Mucosa of stomach (tissue), 1 donor: ENCODE measurements around the gene PDXK.

ENCODE experiments used
- H3K27me3 ChIP-seq: one replicate; pipeline ENCODE4 v1.7.0; 2013; ENCODE audit warnings: mild to moderate bottlenecking, low read length; ENCODE audit not compliant: control insufficient read depth, insufficient read depth
- H3K36me3 ChIP-seq: one replicate; pipeline ENCODE4 v1.7.0; 2013; ENCODE audit warnings: low read length; ENCODE audit not compliant: control insufficient read depth, insufficient read depth
- H3K4me1 ChIP-seq: one replicate; pipeline ENCODE4 v1.7.0; 2013; ENCODE audit warnings: mild to moderate bottlenecking, low read length; ENCODE audit not compliant: control insufficient read depth, insufficient read depth
- H3K4me3 ChIP-seq: one replicate; pipeline ENCODE4 v1.7.0; 2013; ENCODE audit warnings: low read length
- H3K9ac ChIP-seq: one replicate; pipeline ENCODE4 v1.7.0; 2013; ENCODE audit warnings: mild to moderate bottlenecking, low read length, moderate library complexity
- H3K9me3 ChIP-seq: one replicate; pipeline ENCODE4 v1.7.0; 2013; ENCODE audit warnings: mild to moderate bottlenecking, low read length, moderate library complexity; ENCODE audit not compliant: control insufficient read depth
- donor health status: Pancreatic carcinoma.

Gene PDXK

DNA sequence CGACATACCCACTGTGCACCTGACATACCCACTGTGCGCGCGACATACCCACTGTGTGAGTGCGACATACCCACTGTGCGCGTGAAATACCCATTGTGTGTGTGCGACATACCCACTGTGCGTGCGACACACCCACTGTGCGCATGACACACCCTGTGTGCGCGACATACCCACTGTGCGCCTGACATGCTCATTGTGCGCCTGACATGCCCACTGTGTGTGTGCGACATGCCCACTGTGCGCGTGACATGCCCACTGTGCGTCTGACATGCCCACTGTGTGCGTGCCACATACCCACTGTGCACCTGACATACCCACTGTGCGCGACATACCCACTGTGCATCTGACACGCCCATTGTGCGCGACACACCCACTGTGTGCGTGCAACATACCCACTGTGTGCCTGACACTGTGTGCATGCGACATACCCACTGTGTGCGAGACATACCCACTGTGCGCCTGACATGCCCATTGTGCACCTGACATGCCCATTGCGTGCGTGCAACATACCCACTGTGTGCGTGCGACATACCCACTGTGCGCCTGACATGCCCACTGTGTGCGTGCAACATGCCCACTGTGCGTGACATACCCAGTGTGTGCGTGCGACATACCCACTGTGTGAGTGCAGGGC lies 68.0 kb downstream of the PDXK start:
- Histone ChIP-seq H3K9ac (no peak overlapping the region), H3K9me3 (no peaks in the 10 kb centered on the region), H3K36me3 (no peaks in the 10 kb centered on the region), H3K27me3 (no peaks in the 10 kb centered on the region), H3K4me1 (peaks cover 11% of the 10 kb centered on the region), H3K4me3 (no peak overlapping the region)

- peak within 1 kb of the TSS; percentile 69 for H3K9ac ChIP-seq
- H3K36me3 ChIP-seq = peaks cover 17% of the 10 kb centered on the region
- peaks cover 11% of the 10 kb centered on the region for H3K4me1 ChIP-seq
- H3K27me3 ChIP-seq = no peaks in the 10 kb centered on the region
- H3K4me3 ChIP-seq = peak within 1 kb of the TSS; percentile 36
- H3K9me3 ChIP-seq = no peaks in the 10 kb centered on the region
Measured at GRCh38 chr21:43789276-43790009, 70.5 kb downstream of the PDXK start, which contains the start of gene RRP1. RRP1 (plus strand) TSS chr21:43789577; CDS start chr21:43789630, 53 bp downstream.

- peaks cover 17% of the 10 kb centered on the region for H3K36me3 ChIP-seq
- H3K9me3 ChIP-seq = no peaks in the 10 kb centered on the region
- H3K27me3 ChIP-seq = no peaks in the 10 kb centered on the region
- peak overlapping the region; percentile 27 for H3K4me3 ChIP-seq
- H3K9ac ChIP-seq = peak overlapping the region; percentile 69
- H3K4me1 ChIP-seq = peaks cover 11% of the 10 kb centered on the region
Measured at GRCh38 chr21:43790010-43790524, 71.1 kb downstream of the PDXK start.

GRCh38 chr21:43792406-43792805 lies 73.5 kb downstream of the PDXK start:
- no peaks in the 10 kb centered on the region for H3K9me3 ChIP-seq
- no peaks in the 10 kb centered on the region for H3K27me3 ChIP-seq
- peaks cover 11% of the 10 kb centered on the region for H3K4me1 ChIP-seq
- H3K4me3 ChIP-seq = no peak overlapping the region
- H3K9ac ChIP-seq = no peak overlapping the region
- peaks cover 23% of the 10 kb centered on the region for H3K36me3 ChIP-seq

DNA sequence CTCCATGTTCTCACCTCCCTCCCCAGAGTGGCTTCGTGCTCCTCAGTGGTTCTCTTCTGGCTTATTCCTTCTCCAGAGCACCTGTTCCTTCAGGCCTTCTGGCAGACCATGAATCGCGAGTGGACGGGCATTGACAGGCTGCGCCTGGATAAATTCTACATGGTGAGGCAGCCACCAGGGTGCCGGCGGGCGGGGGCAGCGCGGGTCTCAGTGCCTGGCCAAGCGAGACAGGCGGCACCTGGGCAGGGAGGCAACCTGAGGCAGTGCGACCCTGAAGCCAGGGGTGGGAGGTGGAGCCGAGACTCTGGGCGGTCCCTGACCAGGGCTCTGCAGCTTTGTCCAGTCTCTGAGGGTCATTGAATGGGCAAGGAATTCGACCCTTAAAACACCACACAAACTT lies 74.3 kb downstream of the PDXK start:
- Histone ChIP-seq H3K4me3 (no peak overlapping the region), H3K27me3 (no peaks in the 10 kb centered on the region), H3K9me3 (no peaks in the 10 kb centered on the region), H3K9ac (no peak overlapping the region), H3K4me1 (peaks cover 11% of the 10 kb centered on the region), H3K36me3 (peaks cover 23% of the 10 kb centered on the region)

- Histone ChIP-seq H3K4me3 (no peak overlapping the region), H3K9me3 (no peaks in the 10 kb centered on the region), H3K27me3 (no peaks in the 10 kb centered on the region), H3K4me1 (peaks cover 11% of the 10 kb centered on the region), H3K9ac (no peak overlapping the region), H3K36me3 (peaks cover 23% of the 10 kb centered on the region)
Measured at GRCh38 chr21:43794311-43794710, 75.4 kb downstream of the PDXK start.

DNA sequence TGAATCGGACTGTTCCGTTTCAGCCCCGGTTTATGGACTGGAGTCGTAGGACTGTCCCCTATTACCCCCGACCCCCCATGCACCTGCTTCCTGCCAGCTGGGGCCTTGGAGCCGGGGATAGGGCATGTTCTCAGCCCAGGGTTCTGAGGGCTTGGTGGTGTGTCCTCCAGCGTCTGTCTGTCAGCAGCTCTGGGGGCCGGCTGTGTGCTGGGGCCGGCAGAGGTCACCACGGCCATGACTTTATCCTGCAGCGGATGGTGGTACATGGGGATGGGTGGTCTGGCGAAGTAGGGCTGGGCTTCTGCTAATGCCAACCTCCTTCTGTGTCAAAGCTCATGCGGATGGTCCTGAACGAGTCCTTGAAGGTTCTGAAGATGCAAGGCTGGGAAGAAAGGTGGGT lies 75.9 kb downstream of the PDXK start:
- Histone ChIP-seq H3K9me3 (no peaks in the 10 kb centered on the region), H3K9ac (no peak overlapping the region), H3K4me3 (no peak overlapping the region), H3K27me3 (no peaks in the 10 kb centered on the region), H3K36me3 (peaks cover 23% of the 10 kb centered on the region), H3K4me1 (peaks cover 11% of the 10 kb centered on the region)

DNA sequence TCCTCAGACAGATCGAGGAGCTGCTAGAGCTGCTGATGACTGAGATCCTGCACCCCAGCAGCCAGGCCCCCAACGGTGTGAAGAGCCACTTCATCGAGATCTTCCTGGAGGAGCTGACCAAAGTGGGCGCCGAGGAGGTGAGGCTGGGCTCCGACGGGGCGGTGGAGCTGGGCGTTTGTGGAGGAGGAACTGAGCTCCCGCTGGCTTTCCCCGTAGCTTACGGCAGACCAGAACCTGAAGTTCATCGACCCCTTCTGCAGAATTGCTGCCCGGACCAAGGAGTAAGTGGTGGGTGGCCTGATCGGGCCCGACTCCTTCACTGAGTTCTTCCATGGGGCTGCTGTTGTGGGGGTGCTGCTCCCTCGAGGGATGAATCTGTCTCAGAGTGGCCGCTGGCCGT lies 78.5 kb downstream of the PDXK start:
- no peaks in the 10 kb centered on the region for H3K27me3 ChIP-seq
- no peak overlapping the region for H3K9ac ChIP-seq
- H3K36me3 ChIP-seq = peaks cover 19% of the 10 kb centered on the region
- no peaks in the 10 kb centered on the region for H3K9me3 ChIP-seq
- no peak overlapping the region for H3K4me3 ChIP-seq
- H3K4me1 ChIP-seq = no peaks in the 10 kb centered on the region

GRCh38 chr21:43797925-43798715 lies 79.2 kb downstream of the PDXK start:
- Histone ChIP-seq H3K4me1 (no peaks in the 10 kb centered on the region), H3K4me3 (no peak overlapping the region), H3K36me3 (peaks cover 22% of the 10 kb centered on the region), H3K9me3 (no peaks in the 10 kb centered on the region), H3K27me3 (no peaks in the 10 kb centered on the region), H3K9ac (no peak overlapping the region)

- H3K9me3 ChIP-seq = no peaks in the 10 kb centered on the region
- no peaks in the 10 kb centered on the region for H3K27me3 ChIP-seq
- H3K4me3 ChIP-seq = no peak overlapping the region
- H3K36me3 ChIP-seq = peaks cover 16% of the 10 kb centered on the region
- no peak overlapping the region for H3K9ac ChIP-seq
- no peaks in the 10 kb centered on the region for H3K4me1 ChIP-seq
Measured at GRCh38 chr21:43799301-43799840, 80.4 kb downstream of the PDXK start.

DNA sequence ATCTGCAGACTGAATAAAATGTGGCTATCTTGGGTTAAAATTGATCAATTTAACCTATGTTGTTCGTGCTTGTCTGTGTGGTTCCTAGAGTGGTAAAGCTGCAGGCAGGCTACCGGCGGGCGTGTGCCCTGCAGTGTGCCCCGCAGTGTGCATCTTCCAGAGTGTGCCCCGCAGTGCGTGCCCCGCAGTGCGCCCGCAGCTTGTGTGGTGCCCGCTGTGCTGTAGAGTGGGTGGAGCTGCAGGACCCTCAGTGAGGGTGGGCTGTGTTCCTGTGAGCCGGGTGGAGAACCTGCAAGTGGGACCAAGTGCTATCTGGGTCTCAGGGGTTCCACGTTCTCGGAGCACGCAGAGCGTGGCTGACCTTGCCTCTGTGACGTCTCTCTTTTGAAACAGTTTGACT lies 81.2 kb downstream of the PDXK start:
- no peak overlapping the region for H3K9ac ChIP-seq
- no peaks in the 10 kb centered on the region for H3K27me3 ChIP-seq
- H3K4me3 ChIP-seq = no peak overlapping the region
- no peaks in the 10 kb centered on the region for H3K9me3 ChIP-seq
- peaks cover 16% of the 10 kb centered on the region for H3K36me3 ChIP-seq
- no peaks in the 10 kb centered on the region for H3K4me1 ChIP-seq
